G401.6 (cell line): Measurements from ENCODE around the gene GPR143.

ENCODE experiments used
- FAIRE-seq: peaks from 2 replicates; lab custom pipeline; 2012; peaks lifted over from hg19 to GRCh38; lab: Jason Lieb, UNC

The GPR143 gene

DNA sequence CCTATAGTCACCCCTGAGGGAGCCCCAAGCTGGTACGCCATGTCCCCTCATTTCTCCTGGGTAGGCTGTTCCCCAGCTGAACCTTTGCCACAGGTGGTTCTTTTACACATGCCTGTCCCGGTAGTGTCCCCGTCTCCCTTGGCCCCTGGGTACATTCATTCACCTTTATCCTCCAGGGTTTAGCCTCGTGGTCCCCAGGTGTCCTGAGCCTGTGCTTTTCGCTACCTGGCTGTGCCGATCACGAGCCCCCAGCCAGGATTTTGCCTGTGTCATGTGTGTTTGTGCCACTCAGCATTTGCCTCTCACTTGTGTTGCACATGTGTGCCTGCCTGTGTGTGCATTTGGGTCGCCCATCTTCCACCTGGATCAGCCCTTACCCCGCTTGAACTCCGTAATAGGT, 57.6 kb downstream of the GPR143 start:
- no peak for FAIRE-seq

DNA sequence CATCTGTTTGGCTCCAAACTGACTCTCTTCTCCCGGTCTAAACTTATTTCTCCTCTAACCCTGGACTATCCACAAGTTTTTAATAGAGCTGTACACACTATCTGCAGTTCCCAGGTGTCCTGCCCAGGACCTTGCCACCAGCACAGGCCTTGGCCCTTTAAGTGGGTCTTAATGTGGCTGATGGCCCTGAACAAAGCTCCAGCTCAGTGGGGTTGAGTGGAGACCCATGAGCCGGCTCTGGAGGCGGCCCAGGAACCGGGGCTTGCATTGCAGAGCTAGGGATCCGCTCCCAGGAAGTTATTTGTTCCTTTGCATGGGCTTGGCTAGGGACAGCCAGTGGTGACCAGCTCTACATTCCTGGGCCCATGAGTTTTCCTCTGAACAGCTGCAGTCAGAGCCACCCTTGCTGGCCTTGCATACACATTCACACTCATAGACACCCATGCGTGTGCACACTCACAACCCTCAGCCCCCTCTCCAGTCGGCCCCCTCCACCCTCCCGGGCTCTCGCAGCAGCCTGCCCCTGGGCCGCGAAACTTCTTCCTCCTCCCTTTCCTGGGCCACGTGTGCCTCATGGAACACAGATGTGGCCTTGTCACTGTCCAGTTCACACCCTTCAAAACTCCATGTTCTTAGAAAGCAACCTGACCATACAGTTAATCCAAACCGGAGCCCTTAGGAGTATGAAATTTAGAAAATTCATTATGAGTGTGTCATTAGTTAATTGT, 58.2 kb downstream of the GPR143 start:
- FAIRE-seq, result no peak

DNA sequence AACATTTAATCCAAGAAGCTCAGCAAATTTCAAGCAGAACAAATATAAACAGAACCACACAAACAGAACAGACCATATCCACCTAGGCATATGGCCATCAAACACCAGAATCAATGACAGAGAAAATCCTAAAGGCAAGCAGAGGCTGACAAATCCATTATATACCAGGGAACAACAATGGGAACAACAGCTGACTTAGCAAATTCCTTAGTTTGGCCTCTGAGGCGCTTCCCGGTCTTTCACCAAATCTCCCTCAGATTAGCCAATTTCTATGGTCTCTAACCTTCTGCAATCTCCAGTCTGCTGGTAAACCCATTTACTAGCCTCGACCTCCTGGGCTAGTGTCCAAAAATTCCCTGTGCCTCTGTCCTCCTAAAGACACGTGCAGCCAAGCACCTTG, 59.2 kb downstream of the GPR143 start:
- FAIRE-seq, result no peak

DNA sequence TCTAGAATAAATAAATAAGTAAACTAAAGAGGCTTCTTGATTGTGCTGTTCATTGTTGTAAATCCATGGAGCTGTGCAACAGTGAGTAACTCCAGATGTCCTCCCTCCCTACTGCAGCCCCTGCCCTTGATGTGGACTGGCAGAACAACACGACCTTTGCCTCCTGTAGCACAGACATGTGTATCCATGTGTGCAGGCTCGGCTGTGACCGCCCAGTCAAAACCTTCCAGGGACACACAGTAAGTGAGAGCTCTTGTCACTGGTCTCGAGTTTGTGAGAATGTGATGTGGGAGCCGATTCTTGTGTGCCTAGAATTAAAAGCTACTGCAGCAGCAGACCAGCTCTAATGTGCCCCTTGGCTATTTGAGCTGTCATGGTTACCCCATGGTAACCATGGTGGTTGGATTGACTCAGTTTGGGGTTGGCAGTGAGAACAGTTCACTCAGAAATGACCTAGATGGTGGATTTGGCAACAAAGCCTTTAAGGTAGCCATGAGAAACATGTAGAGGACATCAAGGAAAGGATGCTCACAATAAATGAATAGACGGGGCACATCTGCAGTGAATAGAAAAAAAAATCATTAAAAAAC, 60.7 kb downstream of the GPR143 start:
- no peak for FAIRE-seq

DNA sequence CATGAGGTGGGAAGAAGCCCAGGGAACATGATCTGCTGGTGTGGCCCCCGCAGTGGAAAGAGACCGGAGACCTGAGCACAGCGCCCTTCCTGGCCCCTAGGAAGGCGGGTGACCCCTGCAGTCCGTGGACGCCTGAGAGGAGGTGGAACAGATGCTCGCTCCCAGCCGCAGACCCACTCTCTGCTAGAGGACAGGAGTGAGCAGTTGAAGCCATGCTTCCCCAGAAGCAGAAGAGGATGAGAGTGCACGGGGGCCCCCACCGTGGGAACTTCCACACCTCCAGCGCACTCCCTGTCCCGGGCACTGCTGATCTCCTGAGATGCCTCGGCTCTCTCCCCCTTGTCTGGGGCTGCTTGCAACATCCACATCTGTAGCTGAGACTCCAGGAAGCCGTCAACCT, 62.2 kb downstream of the GPR143 start:
- FAIRE-seq, result no peak

DNA sequence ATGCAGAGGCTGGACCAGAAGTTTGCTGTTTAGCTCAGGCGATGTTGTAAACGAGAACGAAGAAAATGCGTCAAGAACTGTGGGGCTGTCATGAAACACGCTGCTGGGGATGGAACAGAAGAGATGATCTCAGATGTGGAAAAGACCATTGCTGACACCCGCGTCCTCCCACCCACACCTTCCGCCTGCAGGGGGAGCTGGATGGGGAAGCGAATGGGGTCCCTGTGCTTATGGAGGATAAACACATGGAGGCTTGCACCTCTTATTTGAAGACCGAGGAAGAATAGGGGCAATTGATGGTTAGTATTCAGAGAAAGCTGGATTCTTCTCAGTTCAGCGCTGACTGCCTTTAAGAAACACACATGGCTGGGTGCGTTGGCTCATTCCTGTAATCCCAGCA, 63.9 kb downstream of the GPR143 start:
- no peak for FAIRE-seq

DNA sequence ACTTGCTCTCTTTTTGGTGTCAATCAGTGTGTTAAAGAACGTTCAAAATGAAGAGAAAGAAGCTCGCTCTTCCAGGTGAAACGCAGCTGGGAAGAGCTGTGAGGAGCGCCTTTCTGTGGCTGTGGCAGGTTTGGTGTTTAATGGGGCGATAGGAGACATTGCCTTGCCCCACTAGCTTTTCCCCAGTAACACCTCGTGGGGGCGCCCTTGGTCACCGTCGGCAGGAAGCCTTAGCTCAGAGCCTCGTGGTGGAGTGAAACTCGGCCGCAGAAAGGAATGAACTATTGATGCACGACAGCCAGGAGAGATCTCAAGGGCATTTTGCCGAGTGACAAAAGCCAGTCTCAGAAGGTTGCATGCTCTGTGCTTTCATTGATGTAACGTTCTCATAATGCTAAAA, 65.1 kb downstream of the GPR143 start:
- no peak for FAIRE-seq

DNA sequence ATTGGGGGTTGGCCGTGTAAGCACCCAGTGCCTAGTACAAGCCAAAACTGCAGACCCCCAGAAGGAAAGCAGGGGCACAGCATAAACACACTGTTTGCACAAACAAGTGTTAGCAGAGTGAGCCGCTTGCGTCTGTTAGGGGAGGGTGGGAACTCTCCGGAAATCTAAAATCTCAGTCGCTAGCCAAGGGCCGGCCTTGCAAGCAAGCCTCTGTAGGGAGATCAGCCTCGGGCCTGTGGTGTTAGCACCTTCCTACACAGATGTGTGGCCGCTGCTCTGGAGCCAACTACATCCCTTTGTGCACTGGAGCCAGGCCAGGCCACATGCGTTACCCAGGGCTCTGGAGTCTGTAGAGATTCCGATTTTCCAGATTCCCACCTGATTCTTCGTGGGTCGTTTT, 67.1 kb downstream of the GPR143 start:
- no peak for FAIRE-seq

DNA sequence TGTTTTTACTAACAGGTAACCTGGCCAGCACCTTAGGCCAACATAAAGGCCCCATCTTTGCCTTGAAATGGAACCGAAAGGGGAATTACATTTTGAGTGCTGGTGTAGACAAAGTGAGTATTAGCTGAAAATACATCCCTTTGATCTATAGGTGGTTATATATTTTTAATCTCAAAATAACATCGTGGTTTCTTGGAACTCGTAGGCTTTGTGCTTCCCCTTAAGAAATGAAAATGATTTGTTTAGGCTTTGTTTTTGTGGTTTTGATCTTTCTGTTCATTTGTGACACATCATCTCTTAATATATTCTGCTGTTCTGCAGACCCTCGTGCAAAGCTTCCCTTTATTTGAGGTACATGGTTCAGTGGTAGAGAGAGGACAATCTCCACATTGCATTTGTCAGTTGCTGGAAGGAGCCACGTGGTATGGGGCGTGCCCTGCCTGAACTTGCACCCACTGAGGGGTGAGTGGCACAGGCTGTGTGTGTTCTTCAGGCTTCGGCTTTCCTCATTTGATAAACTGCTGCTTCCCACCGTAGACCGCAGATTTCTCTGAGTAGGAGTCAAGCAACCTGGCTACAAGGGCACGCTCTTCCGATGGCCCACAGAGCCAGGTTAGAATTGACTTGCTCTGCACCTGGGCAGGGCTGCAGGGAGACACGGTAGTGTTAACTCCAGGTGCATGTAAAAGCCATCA, 72.2 kb downstream of the GPR143 start:
- no peak for FAIRE-seq

DNA sequence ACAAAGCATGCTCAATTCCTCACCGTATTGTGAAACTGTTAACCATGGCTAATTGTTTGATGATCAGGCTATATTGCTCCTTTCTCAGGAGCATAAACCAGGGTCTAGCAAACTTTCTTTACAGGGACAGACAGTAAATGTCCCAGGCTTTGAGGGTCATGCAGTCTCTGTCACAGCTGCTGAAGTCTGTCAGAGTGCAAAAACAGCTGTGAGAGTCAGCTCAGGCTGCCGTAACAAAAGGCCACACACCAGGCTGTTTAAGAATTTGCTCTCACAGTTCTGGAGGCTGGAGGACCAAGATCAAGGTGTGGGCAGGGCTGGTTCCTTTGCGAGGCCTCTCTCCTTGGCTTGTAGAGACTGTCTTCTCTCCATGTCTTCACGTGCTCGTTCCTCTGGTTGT, 75.6 kb downstream of the GPR143 start:
- no peak for FAIRE-seq

DNA sequence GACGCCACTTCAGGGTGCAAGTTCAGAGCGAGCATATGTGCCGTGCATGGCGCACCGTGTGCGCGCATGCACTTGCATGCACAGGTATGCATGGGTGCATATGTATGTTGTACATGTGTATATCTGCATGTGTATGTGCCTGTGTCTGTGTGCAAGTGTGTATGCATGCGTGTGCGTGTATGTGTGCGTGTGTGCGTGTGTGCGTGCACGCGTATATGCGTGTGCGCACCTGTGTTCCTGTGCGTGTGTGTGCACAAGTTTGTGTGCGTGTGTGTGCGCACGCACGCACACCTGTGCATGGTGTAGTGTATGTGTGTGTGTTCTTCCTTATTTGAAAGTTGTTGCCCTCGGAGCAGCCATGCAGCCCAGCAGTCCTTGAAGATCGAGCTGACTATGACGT, 76.8 kb downstream of the GPR143 start:
- no peak for FAIRE-seq

DNA sequence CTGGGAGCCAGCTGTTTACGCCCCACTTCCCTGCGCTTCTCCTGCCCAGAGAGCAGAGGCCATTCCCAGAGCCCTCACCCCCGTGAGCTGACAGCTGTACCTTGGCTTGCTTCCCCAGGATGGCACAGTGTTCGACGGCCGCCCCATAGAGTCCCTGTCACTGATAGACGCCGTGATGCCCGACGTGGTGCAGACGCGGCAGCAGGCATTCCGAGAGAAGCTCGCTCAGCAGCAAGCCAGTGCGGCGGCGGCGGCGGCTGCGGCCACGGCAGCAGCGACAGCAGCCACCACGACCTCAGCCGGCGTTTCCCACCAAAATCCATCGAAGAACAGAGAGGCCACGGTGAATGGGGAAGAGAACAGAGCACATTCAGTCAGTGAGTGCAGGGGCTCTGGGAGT, 77.7 kb downstream of the GPR143 start:
- FAIRE-seq, result no peak

DNA sequence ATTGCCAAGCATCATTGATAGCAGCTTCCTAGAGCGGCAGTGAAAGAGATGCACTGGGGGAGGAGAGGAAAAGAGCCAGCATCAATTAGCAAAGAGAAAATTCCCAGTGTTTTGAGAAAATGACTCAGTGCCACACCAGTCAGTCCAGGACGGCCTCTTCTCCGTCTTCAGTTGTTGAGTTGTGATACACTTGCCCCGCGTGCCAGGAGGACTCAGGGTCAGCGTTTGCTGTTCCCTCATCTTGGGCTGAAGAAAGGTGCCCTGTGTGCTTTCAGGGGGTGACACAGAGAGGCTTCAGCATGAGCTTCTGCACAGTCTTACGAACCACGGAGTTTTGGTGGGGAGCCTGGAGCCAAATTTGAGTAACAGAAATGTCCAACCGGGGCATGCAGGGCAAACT, 82.3 kb downstream of the GPR143 start:
- FAIRE-seq, result no peak

DNA sequence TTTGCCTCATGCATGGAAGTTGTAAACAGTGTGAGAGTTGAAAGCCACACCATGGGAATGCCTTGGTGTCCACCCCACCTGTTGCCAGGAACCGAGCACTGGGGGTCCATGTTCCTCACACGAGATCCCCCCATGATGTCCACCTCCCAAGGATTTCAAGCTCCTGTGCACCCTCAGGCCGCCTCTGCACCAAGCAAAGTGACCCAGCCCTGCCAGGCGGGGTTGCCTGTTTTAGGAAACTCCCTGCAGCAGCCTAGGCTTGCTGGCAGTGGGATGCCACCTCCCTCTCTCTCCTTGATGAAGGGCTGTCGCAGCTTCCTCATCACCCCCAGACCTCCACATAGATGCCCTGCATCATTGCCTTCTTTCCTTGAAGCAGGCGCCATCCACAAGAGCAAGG, 82.8 kb downstream of the GPR143 start:
- FAIRE-seq, result no peak

DNA sequence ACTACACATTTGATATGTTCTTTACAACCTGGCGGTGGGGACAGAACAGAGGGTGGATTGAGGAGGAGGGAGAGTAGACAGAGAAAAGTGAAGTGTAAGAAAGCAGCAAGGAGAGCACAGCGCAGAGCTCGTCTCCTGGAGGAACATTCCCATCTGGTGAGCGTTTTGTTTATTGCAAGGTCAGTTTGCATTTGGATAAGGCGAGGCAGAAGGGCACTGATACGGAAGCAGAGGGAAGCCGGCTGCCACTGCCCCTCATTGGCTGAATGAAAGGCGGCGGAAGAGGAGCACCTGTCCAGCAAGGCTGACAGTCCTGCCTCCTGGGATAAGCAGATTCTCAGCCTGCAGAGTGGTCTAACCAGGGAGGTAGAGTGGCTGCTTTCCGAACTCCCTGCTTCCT, 83.2 kb downstream of the GPR143 start:
- no peak for FAIRE-seq

DNA sequence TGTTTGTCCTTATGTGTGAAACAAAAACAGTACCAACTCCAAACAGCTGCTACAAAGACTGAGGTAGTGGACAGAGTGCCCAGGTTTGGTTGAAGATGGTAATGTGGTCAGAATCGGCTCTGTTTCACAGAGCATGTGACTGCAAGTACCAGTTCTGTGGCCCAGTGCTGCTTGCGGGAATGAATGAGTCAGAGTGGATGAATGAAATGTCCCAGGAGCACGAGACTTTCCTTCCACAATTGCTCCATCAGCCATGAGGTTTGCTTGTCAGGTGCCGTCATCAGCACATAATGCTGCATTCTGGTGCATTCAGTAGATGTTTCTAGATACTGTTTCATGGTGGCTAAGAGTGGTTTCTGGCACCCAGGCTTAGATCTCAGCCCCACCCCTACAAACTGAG, 84.2 kb downstream of the GPR143 start:
- no peak for FAIRE-seq

DNA sequence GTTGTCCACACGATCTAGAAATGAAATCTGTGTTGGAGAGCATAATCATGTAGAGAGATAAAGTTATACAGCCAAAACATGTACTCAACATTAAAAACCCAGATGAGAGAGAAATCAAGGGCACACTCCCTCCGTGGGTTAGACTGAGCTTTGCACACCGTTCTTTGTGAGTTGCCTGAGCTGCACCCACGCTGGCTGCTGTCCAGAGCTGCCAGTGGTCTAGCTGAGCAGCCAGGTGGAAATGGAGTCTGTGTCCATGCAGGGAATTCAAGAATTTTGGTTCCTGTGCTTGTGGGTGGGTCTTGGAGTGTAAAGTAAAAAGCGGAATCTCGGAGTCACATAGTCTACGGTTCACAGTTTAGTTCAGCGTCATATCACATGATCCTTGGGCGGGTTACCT, 84.6 kb downstream of the GPR143 start:
- FAIRE-seq, result no peak

DNA sequence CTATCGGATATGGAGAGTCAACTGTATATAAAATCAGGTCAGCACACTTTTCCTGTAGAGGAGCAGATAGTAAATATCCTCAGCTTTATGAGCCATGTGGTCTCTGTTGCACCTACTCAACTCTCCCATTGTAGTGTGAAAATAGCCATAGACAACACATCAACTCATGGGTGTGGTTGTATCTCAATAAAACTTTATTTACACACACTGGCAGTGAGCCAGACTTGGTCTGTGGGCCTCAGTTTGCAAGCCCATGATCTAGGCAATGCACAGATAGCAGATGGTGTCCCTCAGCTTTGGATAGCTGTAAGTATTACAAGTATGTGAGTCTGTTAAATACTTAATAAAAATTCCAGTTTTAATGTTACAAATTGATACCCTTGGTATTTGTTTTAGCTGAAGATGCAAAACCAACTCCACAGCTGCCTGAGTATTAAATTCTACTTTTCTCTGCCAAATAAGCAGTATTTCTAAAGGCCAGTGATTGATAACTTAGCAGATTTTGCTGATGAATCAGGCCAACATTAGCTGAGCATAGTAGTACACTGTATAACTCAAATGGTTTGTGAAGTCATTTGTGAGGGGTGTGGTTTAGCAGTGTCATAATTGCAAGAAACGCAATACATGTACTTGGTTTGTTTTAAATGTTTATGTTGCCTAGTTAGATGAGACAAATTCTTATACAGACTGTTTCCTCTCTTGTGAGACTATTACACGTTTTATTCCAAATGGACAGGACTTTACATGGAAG, 87.3 kb downstream of the GPR143 start:
- no peak for FAIRE-seq

DNA sequence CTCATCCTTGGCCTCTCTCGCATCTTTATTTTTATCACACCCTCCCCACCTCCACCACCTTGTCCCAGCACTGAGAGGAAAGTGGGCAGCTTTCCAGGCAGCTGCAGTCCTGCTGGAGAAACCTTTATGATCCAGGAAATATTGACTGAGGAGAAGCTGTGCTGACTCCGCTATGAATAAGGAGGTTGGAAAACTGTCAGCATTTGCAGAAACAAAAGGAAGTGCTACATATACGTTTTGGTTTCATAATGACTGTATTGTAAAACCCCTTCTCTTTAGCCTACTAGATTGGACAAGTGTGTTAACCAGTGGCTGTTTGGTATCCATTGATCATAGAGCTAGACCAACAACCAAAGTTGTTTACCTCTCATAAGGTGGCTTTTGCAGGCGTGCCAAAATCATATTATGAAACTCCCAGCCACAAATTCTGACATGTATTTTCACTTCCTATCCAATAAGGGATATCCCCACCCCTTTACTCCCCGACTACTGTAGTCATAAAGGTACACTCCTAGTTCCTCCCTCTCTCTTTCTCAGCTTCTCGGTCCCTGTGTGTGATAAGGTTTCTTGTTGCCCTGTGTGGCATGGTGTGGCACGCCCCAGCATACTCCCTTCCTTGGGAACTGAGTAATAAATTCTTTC, 88.4 kb downstream of the GPR143 start:
- FAIRE-seq, result no peak

DNA sequence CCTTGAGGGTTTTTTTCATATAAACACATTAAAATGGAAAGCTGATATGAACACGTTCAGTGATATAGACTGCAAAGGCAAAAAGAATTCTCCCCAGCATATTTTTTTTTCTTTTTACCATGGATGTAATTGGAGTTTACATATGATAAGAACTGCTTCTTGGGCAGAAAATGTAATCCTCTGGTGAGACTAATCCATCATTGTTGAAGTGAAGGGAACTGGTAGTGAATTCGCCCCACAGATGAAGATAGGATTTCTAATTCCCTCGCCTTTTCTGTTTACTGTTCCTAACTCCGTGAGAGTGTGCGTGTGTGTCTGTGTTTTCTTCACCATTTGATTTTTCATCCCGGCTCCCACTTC, 88.9 kb downstream of the GPR143 start:
- no peak for FAIRE-seq

DNA sequence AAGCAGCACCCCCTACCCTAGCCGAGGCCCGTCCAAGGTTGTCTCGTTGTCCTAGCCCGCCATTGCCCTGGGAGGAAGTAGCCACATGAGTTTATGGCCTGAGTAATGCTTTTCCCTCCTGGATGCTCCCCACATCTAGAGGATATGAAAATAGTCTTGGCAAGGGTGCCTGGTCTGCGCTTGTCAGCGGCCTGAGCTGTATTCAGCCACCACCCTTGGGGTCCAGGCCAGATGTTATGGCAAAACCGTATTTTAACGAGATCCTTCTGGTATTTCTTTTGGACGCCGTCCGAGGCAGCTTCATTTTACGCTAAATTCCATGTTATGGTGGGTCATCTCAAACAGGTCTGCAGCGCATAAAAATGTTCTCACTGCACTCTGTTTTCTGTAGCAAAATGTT, 89.3 kb downstream of the GPR143 start:
- no peak for FAIRE-seq
